KG1 (cell line): ENCODE data around the gene RPL32.
"Not testable (repeated sequence)": the region's sequence is repeated elsewhere in the genome, so short reads cannot be mapped to it uniquely, and the experiment has no call there.

Source experiments
- DNase-seq: peaks from one replicate; lab custom pipeline; 2025; lab: John Stamatoyannopoulos, UW

Gene RPL32

GRCh38 chr3:12808587-12808986 lies 32.8 kb downstream of the RPL32 start:
- DNase-seq, result no peak

GRCh38 chr3:12807601-12808359 lies 33.6 kb downstream of the RPL32 start:
- no peak for DNase-seq

- DNase-seq, result no peak
Measured at GRCh38 chr3:12807066-12807465, 34.3 kb downstream of the RPL32 start.

GRCh38 chr3:12803371-12803770 lies 38.0 kb downstream of the RPL32 start:
- no peak for DNase-seq

- no peak for DNase-seq
Measured at GRCh38 chr3:12799525-12800440, 41.6 kb downstream of the RPL32 start.

- DNase-seq, result no peak
Measured at GRCh38 chr3:12798559-12799179, 42.7 kb downstream of the RPL32 start.

GRCh38 chr3:12797892-12798558 lies 43.3 kb downstream of the RPL32 start:
- DNase-seq, result no peak

GRCh38 chr3:12797124-12797891 lies 44.1 kb downstream of the RPL32 start:
- DNase-seq, result no peak

- no peak for DNase-seq
Measured at GRCh38 chr3:12796171-12797123, 44.9 kb downstream of the RPL32 start, which contains the start of gene CAND2. TSS of gene CAND2 (plus strand) at chr3:12796680. CDS start at chr3:12796721, 41 bp downstream.

- no peak for DNase-seq
Measured at GRCh38 chr3:12793701-12794100, 47.7 kb downstream of the RPL32 start.

GRCh38 chr3:12791430-12791829 lies 49.9 kb downstream of the RPL32 start:
- no peak for DNase-seq

GRCh38 chr3:12787967-12788690 lies 53.2 kb downstream of the RPL32 start:
- DNase-seq, result not testable (repeated sequence)

GRCh38 chr3:12787346-12787745 lies 54.0 kb downstream of the RPL32 start:
- not testable (repeated sequence) for DNase-seq

GRCh38 chr3:12785096-12785495 lies 56.3 kb downstream of the RPL32 start:
- DNase-seq, result no peak
